Cardiac muscle cell (in vitro differentiated cells and primary cell): ENCODE data around the gene SPG7. TPM values are rescaled to one million over a fixed set of nuclear protein-coding genes. Genes with fewer than 3 reads are reported as not detected.
A peak's percentile ranks its signal among the peaks of the same experiment; 100 is the strongest.

Experiments used
- DNase-seq, 2 donors: peaks; one replicate each; pipeline versions ENCODE4 v3.0.0 to v3.0.0-alpha.2; 2010 to 2017; ENCODE audit warnings: low read depth in 1 of 2, low spot score in 1 of 2
- H3K27ac ChIP-seq: fragments of 200-600 bp; sonication (generic); 2 replicates; pipeline ENCODE4 v1.5.1; 2016
- H3K27me3 ChIP-seq: fragments of 200-600 bp; sonication (generic); 2 replicates; pipeline ENCODE4 v1.6.0; 2016; ENCODE audit warnings: control low read depth
- H3K36me3 ChIP-seq: fragments of 200-600 bp; sonication (generic); 2 replicates; pipeline ENCODE4 v1.5.1; 2016; ENCODE audit warnings: control low read depth
- H3K4me1 ChIP-seq: fragments of 200-600 bp; sonication (generic); 2 replicates; pipeline ENCODE4 v1.8.1; 2017; ENCODE audit warnings: low read depth, mild to moderate bottlenecking, mixed run types
- H3K4me3 ChIP-seq: fragments of 200-600 bp; sonication (generic); 2 replicates; pipeline ENCODE4 v1.5.1; 2016; ENCODE audit warnings: mild to moderate bottlenecking
- H3K9me3 ChIP-seq: fragments of 200-600 bp; sonication (generic); 2 replicates; pipeline ENCODE4 v1.5.1; 2017; ENCODE audit warnings: low read depth, mild to moderate bottlenecking, control low read depth
- polyA plus RNA-seq: library from polyadenylated mRNA; unstranded; fragments of >200 nt; fragmentation: Nextera tagmentation; extraction: Ambion mirVana; gene quantifications from 2 replicates; pipeline ENCODE4 v1.2.1, GENCODE V29; 2016
- total RNA-seq: library from RNA; depleted of rRNA; stranded (reverse); fragments of >200 nt; gene quantifications from 2 replicates; pipeline ENCODE4 v1.2.3, GENCODE V29; 2016
- TF ChIP-seq, protein P1 (sequence below): IDR thresholded peaks from 2 replicates; pipeline ENCODE4 v1.5.1; 2012; ENCODE audit warnings: low read depth, mild to moderate bottlenecking, low read length

The SPG7 gene
- total and polyA plus RNA-seq, 2 experiments from 2014 or later: 110 to 248 TPM

DNA sequence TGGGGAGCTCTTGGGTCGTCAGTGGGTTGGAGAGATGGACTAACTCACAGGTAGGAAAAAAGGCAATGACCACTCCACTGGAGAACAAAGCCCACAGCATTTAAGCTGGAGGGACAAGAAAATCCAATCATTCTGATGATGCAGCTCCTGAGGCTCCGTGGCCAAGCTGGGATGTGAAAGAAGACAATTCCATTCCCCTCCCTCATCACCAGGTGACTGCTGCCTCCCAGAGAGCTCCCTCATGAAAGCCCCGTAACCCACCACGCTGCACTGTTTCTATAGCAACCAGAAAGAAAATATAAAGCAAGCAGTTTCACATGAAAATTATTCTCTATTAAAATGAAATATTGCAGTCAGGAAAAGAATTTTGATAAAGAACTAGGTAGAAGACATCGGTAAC is 33.1 kb upstream of the SPG7 start:
- TF ChIP-seq, protein P1, sequence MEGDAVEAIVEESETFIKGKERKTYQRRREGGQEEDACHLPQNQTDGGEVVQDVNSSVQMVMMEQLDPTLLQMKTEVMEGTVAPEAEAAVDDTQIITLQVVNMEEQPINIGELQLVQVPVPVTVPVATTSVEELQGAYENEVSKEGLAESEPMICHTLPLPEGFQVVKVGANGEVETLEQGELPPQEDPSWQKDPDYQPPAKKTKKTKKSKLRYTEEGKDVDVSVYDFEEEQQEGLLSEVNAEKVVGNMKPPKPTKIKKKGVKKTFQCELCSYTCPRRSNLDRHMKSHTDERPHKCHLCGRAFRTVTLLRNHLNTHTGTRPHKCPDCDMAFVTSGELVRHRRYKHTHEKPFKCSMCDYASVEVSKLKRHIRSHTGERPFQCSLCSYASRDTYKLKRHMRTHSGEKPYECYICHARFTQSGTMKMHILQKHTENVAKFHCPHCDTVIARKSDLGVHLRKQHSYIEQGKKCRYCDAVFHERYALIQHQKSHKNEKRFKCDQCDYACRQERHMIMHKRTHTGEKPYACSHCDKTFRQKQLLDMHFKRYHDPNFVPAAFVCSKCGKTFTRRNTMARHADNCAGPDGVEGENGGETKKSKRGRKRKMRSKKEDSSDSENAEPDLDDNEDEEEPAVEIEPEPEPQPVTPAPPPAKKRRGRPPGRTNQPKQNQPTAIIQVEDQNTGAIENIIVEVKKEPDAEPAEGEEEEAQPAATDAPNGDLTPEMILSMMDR: no peak
- Histone ChIP-seq H3K4me1 (peaks cover 20% of the 10 kb centered on the region), H3K27me3 (no peaks in the 10 kb centered on the region), H3K9me3 (no peaks in the 10 kb centered on the region), H3K27ac (no peak overlapping the region), H3K36me3 (no peaks in the 10 kb centered on the region), H3K4me3 (no peak overlapping the region)
- no peak for DNase-seq

DNA sequence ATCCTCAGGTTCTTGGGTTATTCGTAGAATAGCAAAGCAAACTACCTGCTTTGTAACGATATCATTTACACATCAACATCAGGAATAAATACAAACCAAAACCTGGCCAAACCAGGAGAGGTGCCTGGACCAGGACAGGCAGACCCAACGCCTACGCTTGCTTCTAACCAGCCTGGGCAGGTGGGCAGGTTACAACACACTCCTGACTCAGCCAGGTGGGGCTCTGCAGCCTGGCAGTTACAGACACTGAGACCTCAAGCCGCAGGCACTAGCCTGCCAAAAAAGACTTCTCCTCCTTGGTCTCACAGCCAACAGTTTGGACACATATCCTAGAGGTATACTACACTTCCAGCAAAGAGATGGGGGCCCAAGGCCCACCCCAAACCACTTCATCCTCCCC is 31.8 kb upstream of the SPG7 start:
- H3K27ac ChIP-seq: no peak overlapping the region
- peaks cover 20% of the 10 kb centered on the region for H3K4me1 ChIP-seq
- no peaks in the 10 kb centered on the region for H3K27me3 ChIP-seq
- H3K36me3 ChIP-seq: no peaks in the 10 kb centered on the region
- TF ChIP-seq, protein P1: no peak
- DNase-seq: no peak
- no peaks in the 10 kb centered on the region for H3K9me3 ChIP-seq
- no peak overlapping the region for H3K4me3 ChIP-seq

DNA sequence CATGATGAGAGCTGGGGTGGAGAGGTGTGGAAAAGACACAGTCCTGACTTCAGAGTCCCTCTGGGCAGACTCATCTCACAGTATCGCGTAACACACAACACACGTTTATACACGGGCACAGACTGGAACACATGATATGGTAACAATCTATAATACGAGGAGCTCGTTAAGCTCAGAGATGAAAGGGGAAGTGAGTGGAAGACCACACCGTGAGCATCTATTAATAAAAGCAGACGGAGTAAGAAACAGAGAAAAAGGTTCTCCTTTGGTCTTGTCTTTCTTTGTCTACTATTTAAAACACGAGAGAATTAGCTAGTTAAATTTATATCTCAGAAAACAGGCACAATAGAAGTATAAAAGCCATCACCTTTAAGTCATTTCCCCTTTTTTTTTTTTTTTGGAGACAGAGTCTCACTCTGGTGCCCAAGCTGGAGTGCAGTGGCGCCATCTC is 31.4 kb upstream of the SPG7 start:
- Histone ChIP-seq H3K27me3 (no peaks in the 10 kb centered on the region), H3K27ac (no peak overlapping the region), H3K4me3 (no peak overlapping the region), H3K9me3 (no peaks in the 10 kb centered on the region), H3K4me1 (peaks cover 25% of the 10 kb centered on the region), H3K36me3 (no peaks in the 10 kb centered on the region)
- no peak for DNase-seq
- TF ChIP-seq, protein P1: no peak

DNA sequence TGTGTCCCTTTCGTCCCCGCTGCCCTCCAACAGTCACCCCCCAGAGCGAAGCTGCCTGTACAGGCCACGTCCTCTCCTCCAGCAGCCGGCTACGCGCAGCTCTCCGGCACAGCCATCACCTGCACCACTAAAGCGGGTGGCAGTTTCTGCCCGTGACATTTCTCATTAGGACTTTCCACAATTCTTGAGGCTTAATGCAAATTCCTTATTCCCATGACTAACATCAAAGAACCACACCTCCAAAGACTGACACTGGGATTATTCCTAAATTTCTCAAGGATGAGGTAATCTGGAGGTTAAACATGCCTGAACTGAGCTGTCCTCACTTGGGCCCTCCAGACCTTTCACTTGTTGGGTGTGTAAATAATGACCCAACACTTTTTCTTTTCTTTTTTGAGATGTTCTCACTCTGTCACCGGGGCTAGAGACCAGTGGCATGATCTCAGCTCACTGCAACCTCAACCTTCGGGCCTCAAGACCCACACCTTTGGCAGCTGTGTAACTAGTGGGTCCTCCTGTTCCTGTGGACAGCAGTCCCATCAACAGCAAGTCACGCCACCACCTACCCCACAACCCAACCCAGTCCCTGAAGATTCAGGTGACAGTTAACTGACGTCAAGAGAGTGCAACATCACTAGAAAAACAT is 29.5 kb upstream of the SPG7 start:
- Histone ChIP-seq H3K36me3 (no peaks in the 10 kb centered on the region), H3K4me3 (no peak overlapping the region), H3K4me1 (peaks cover 38% of the 10 kb centered on the region), H3K27ac (no peak overlapping the region), H3K9me3 (no peaks in the 10 kb centered on the region), H3K27me3 (no peaks in the 10 kb centered on the region)
- TF ChIP-seq, protein P1: no peak
- DNase-seq: peak in 1 of 2 donors; percentile 32

DNA sequence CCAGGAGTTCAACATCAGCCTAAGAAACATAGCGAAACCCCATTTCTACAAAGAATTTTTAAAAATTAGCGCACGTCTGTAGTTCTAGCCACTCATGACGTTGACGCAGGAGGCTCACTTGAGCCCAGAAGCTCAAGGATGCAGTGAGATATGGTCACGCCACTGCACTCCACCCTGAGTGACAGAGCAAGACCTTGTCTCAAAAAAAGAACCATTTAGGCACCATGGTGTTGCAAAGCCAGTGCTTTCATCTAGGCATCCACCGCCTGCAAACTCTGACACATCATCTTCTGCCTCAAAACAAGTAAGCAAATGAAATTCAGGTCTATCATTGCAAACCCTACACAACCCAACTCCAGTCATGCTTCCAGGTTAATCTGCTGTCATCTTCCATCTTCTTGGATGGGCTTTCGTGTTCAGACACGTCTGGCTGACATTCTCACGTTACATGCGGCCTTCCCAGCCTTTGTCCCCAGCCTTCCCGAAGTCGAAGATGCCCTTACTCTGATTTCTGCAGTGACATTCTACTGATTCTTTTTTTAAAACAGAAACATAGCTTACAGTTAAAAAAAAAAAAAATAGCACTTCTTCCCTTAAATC is 26.7 kb upstream of the SPG7 start:
- no peaks in the 10 kb centered on the region for H3K27me3 ChIP-seq
- H3K4me3 ChIP-seq: no peak overlapping the region
- TF ChIP-seq, protein P1: no peak
- H3K27ac ChIP-seq: no peak overlapping the region
- peaks cover 43% of the 10 kb centered on the region for H3K4me1 ChIP-seq
- no peaks in the 10 kb centered on the region for H3K9me3 ChIP-seq
- DNase-seq: no peak
- no peaks in the 10 kb centered on the region for H3K36me3 ChIP-seq
